ENCODE measurements around the gene TRPV2.

DNA sequence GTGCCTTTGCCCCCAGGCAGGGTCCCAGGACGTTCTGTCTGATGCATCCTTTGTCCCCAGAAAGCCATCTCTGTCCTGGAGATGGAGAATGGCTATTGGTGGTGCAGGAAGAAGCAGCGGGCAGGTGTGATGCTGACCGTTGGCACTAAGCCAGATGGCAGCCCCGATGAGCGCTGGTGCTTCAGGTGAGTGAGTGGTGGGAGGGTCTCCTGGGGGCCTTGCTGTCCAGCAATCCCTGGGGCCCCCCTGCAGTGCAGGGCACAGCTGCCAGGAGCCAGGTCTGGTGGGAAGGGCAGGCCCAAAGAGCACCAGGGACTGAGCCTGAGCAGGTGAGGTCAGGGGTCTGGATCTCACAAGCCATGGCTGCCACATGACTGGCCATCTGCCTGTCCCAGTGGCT lies 18.1 kb downstream of the TRPV2 start:
- TF ChIP-seq POLR2AphosphoS5 (IDR thresholded peaks at IDR 0.05; ENCODE audit: low read depth, low read length), result no peak
- no peak for TF ChIP-seq TAF1 (IDR thresholded peaks at IDR 0.05; ENCODE audit: borderline replicate concordance, low read depth, low read length)
- no peak; the same call in 1 of the 2 replicates for TF ChIP-seq POLR2A (IDR thresholded peaks at IDR 0.05; ENCODE audit: low read depth, low read length)
